ENCODE data around the gene SERPINB6. TPM values are rescaled to one million over a fixed set of nuclear protein-coding genes. Genes with fewer than 3 reads are reported as not detected.
"Not testable (repeated sequence)": the region's sequence is repeated elsewhere in the genome, so short reads cannot be mapped to it uniquely, and the experiment has no call there.

Gene SERPINB6
- total and polyA plus RNA-seq, 5 donors = 172 to 265 (median 201) TPM

DNA sequence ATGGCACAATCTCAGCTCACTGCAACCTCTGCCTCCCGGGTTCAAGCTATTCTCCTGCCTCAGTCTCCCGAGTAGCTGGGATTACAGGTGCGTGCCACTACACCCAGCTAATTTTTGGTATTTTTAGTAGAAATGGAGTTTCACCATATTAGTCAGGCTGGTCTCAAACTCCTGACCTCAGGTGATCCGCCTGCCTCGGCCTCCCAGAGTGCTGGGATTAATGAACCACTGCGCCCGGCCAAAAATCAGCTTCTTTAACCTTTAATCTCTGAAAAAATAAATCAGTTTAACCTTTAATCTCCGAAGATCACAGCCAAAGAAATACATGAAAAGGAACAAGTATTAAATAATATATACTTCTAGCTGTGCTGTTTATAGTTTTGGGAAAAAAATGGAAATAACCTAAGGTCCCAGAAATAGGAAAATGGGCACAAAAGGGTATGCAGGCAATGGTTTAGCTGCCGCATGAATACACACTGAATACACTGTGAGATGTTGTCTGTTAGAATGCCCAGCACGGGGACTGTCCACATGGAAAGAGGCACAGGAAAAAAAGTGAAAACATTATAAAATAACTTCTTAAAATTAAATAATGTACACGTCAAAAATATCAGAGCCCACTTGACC is 29.9 kb upstream of the SERPINB6 start:
- no peaks in the 10 kb centered on the region for H3K27me3 ChIP-seq (ENCODE audit: control insufficient read depth, insufficient read depth)
- ATAC-seq (no peak), DNase-seq (peak in 1 of 3 donors; percentile 13)
- H3K4me3 ChIP-seq (ENCODE audit: low read length) = no peak overlapping the region
- no peak overlapping the region for H3K27ac ChIP-seq (ENCODE audit: low read length)
- intact Hi-C loops (cut with DNase I) = no loop called here
- peaks cover 2% of the 10 kb centered on the region for H3K4me1 ChIP-seq (ENCODE audit: control insufficient read depth, insufficient read depth, low read length)
- H3K9me3 ChIP-seq (ENCODE audit: control insufficient read depth, low read length) = no peaks in the 10 kb centered on the region
- 91% methylated on average over 11 of the region's 11 CpGs for WGBS

DNA sequence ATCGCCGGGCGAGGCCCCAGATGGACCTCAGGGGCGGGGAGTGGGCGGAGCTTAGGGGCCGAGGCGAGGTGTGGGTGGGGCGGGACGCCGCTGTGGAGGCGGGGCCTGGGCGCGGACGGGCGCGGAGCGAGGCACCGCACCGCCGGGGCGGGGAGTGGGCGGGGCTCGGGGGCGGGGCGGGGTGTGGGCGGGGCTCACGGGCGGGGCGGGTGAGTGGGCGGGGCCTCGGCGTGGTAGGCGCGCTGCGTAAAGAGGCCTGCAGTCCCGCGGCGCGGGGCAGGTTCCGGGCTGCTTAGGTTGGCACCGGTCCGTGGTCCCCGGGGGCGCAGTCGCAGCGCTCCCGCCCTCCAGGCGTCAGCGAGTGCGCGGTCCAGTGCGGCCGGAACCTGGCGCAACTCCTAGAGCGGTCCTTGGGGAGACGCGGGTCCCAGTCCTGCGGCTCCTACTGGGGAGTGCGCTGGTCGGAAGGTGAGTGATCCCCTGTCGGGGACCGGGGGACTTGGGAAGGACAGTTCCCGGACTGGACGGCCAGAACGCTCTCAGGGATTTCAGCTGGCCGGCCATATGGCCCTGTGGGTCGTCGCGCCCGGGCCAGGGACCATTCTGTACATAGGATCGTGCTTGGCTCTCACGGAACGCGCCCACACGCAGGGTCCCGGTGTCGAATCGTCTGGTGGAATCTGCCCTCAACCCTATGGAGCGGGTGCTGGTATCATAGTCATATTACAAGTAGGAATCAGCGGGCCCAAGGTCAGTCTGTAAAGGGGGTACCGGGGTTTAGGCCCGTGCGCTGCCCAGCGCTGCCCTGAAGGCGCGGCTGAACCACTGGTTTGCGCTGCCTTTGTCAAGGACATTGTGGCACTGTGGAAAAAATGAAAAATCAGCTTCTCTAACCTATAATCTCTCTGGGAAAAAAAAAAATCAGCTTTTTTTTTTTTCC is 28.5 kb upstream of the SERPINB6 start, which contains the start of gene NQO2:
TSS of gene NQO2 (plus strand) at position 277 of the 940 bp plus-strand sequence. CDS start 6,659 bp downstream, outside the sequence.
- H3K4me3 ChIP-seq (ENCODE audit: low read length) = peak within 1 kb of the TSS; percentile 74
- no peaks in the 10 kb centered on the region for H3K9me3 ChIP-seq (ENCODE audit: control insufficient read depth, low read length)
- no peaks in the 10 kb centered on the region for H3K27me3 ChIP-seq (ENCODE audit: control insufficient read depth, insufficient read depth)
- 5% methylated on average over 87 of the region's 87 CpGs for WGBS
- peaks cover 2% of the 10 kb centered on the region for H3K4me1 ChIP-seq (ENCODE audit: control insufficient read depth, insufficient read depth, low read length)
- intact Hi-C loops (cut with DNase I) = loop anchor here (1.0 to 5.0 kb wide), 4 partner anchors 54 to 62 kb away; no protein-coding TSS in a partner anchor
- ATAC-seq (peak; percentile 94 to 96), DNase-seq (peak; percentile 95 to 98 (median 98))
- peak within 1 kb of the TSS; percentile 69 for H3K27ac ChIP-seq (ENCODE audit: low read length)

DNA sequence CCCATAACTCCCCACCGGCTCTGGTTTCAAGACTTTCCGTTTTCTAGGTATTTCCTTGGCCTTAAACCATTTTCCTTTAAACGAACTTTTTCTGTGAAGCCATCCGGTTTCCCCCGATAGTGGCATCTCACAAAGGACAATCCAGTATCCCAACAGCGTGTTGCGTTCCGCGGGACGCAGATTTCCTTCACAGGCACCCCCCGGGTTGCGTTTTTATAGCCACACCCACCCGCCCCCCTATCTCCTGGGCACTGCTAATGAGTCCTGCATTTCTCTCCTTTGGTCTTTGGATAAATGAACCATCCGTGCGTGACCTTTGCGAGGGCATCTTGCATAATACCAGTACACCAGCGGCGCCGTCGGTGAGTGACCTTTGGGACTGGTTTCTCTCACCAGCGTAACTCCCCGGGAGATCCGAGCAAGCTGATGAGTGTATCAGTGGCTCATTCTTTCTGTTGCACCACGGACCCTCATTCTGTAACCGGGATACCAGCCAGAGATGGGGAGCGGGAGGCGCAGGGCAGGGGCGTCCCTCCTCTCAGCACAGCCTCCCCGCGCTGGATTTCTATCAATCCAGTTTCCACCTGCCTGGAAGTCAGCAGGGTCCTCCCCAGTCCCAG is 27.7 kb upstream of the SERPINB6 start:
- H3K9me3 ChIP-seq (ENCODE audit: control insufficient read depth, low read length) = no peaks in the 10 kb centered on the region
- H3K27me3 ChIP-seq (ENCODE audit: control insufficient read depth, insufficient read depth) = no peaks in the 10 kb centered on the region
- H3K4me1 ChIP-seq (ENCODE audit: control insufficient read depth, insufficient read depth, low read length) = peaks cover 2% of the 10 kb centered on the region
- DNase-seq (peak in 1 of 3 donors; percentile 82), ATAC-seq (peak in 1 of 2 donors; percentile 63)
- H3K4me3 ChIP-seq (ENCODE audit: low read length) = peak overlapping the region; percentile 39
- 2% methylated on average over 30 of the region's 30 CpGs for WGBS
- intact Hi-C loops (cut with DNase I) = loop anchor here (1.0 to 5.0 kb wide), 4 partner anchors 55 to 63 kb away; no protein-coding TSS in a partner anchor
- peak overlapping the region; percentile 54 for H3K27ac ChIP-seq (ENCODE audit: low read length)

DNA sequence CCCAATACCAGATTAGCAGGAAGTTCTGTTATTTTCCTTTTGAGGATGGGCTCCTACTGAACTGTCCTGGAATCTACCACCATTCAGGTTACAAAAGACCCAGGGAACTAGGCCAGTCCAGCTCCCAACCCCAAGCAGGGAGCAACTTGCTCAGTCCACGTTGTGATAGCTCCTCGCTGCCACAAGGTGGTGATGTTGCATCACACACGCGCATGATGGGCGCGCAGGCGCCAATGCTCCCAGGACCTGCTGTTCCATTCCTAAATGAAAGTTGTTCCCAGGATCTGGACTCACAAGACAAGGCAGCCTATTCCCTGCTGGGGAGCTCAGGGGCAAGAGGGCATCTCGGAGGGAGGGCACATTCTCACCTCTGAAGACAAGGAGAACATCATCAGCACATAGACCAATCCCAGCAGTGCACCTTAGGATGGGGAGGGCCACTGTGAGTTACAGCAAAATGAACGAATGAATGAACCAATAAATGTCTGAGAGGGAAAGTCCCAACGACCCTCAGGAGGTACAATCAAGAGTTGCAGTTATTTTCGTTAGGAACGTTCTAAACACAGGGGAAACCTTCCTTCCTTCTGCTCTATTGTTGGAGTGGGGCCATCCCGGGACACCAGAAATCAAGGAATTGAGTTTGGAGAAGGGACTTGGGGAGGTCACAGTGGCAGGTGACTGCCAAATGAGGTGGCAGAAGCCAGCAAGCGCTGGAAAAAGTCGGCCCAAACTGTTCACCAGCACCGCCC is 27.1 kb upstream of the SERPINB6 start:
- H3K27me3 ChIP-seq (ENCODE audit: control insufficient read depth, insufficient read depth); H3K4me1 ChIP-seq (ENCODE audit: control insufficient read depth, insufficient read depth, low read length); H3K9me3 ChIP-seq (ENCODE audit: control insufficient read depth, low read length): not testable (repeated sequence)
- Histone ChIP-seq H3K27ac (ENCODE audit: low read length) (peak overlapping the region; percentile 54), H3K4me3 (ENCODE audit: low read length) (peak overlapping the region; percentile 39)
- peak in 1 of 3 donors; percentile 59 for DNase-seq
- ATAC-seq = peak; percentile 66 to 71
- 6% methylated on average over 11 of the region's 16 CpGs for WGBS
- intact Hi-C loops (cut with DNase I) = loop anchor here in 3 of 4 donors (2.0 to 5.0 kb wide), 3 partner anchors 56 to 64 kb away; no protein-coding TSS in a partner anchor

DNA sequence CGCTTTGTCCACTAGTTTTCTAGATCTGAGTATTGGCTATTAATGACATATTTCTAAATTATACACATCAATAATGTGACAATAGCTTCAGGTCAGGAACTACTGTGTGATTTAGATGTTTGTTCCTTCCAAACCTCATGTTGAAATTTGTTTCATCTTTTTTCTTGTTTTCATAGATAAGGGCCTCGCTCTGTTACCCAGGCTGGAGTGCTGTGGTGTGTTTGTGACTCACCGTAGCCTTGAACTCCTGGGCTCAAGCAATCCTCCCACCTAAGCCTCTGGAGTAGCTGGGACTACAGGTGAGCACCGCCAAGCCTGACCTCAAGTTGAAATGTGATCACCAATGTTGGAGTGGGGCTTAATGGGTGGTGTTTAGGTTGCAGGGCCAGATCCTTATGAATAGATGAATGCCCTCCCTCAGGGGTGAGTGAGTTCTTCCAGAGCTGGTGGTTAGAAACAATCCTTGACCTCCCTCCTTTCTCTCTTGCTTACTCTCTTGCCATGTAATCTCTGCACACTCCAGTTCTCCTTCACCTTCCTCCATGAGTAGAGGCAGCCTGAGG is 22.5 kb upstream of the SERPINB6 start:
- intact Hi-C loops (cut with DNase I) = no loop called here
- no peak for ATAC-seq
- WGBS = 98% methylated on average over 4 of the region's 4 CpGs

DNA sequence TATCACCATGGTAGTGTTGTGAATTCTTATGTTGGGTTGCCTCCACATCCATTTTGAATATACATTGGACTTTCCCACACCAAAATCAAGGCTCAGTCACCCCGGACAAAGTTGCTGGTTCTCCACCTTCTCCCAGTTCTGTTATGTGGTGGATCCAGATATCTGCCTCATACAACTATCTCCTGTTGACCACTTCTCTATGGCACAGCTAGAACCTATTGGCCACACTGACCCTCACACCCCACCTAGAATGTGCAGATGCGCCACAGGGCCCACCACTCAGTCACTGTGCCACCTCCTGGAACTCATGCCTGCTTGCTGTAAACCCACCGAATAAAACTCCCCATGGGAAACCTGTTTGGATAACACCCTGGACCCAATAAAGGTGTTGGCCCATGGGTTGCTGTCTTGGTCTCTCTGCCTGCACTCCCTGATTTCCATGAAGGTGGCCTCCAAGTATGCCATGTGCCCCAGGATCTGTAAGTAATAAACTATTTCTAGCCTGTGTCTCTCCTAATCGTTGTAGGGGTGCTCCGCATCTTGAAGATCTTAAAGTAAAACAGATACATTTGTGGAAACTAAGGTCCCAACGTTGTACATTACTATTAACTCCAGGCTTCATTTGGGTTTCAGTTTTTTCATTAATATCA is 21.1 kb upstream of the SERPINB6 start:
- H3K4me3 ChIP-seq (ENCODE audit: low read length) = no peak overlapping the region
- peak overlapping the region; percentile 3 for H3K27ac ChIP-seq (ENCODE audit: low read length)
- 95% methylated on average over 6 of the region's 6 CpGs for WGBS
- ATAC-seq (no peak), DNase-seq (no peak)
- H3K27me3 ChIP-seq (ENCODE audit: control insufficient read depth, insufficient read depth) = no peaks in the 10 kb centered on the region
- H3K4me1 ChIP-seq (ENCODE audit: control insufficient read depth, insufficient read depth, low read length) = no peaks in the 10 kb centered on the region
- intact Hi-C loops (cut with DNase I) = no loop called here
- H3K9me3 ChIP-seq (ENCODE audit: control insufficient read depth, low read length) = no peaks in the 10 kb centered on the region

More for the DNA sequence above, 22.5 kb upstream of the SERPINB6 start:
- peak in 1 of 3 donors; percentile 14 for DNase-seq
- Histone ChIP-seq H3K27me3 (ENCODE audit: control insufficient read depth, insufficient read depth) (no peaks in the 10 kb centered on the region), H3K4me1 (ENCODE audit: control insufficient read depth, insufficient read depth, low read length) (no peaks in the 10 kb centered on the region), H3K9me3 (ENCODE audit: control insufficient read depth, low read length) (no peaks in the 10 kb centered on the region), H3K4me3 (ENCODE audit: low read length) (no peak overlapping the region), H3K27ac (ENCODE audit: low read length) (no peak overlapping the region)

DNA sequence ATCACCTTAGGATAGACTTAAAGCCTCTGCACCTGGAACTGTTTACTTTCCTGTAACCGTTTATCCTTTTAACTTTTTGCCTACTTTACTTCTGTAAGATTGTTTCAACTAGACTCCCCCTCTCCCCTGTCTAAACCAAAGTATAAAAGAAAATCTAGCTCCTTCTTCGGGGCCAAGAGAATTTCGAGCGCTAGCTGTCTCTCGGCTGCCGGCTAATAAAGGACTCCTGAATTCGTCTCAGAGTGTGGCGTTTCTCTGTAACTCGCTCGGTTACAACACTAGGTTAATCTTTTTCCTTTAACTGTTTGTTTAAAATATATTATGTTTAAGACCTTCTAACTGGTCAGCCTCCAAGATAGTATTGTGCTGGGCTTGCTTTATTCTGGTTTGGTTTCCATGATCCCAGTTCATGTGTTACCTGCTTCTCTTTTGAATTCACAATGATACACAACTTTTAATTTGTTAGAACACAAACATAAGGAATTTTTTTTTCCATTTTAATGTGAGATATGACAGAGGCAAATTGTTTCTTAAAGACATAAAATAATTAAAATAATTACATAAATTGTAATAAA is 19.7 kb upstream of the SERPINB6 start:
- WGBS = 4% methylated on average over 10 of the region's 10 CpGs
- no peak for ATAC-seq
- Histone ChIP-seq H3K27me3 (ENCODE audit: control insufficient read depth, insufficient read depth) (no peaks in the 10 kb centered on the region), H3K9me3 (ENCODE audit: control insufficient read depth, low read length) (no peaks in the 10 kb centered on the region), H3K4me1 (ENCODE audit: control insufficient read depth, insufficient read depth, low read length) (peaks cover 2% of the 10 kb centered on the region), H3K27ac (ENCODE audit: low read length) (peak overlapping the region; percentile 100), H3K4me3 (ENCODE audit: low read length) (peak overlapping the region; percentile 85)
- intact Hi-C loops (cut with DNase I) = no loop called here
- no peak for DNase-seq

DNA sequence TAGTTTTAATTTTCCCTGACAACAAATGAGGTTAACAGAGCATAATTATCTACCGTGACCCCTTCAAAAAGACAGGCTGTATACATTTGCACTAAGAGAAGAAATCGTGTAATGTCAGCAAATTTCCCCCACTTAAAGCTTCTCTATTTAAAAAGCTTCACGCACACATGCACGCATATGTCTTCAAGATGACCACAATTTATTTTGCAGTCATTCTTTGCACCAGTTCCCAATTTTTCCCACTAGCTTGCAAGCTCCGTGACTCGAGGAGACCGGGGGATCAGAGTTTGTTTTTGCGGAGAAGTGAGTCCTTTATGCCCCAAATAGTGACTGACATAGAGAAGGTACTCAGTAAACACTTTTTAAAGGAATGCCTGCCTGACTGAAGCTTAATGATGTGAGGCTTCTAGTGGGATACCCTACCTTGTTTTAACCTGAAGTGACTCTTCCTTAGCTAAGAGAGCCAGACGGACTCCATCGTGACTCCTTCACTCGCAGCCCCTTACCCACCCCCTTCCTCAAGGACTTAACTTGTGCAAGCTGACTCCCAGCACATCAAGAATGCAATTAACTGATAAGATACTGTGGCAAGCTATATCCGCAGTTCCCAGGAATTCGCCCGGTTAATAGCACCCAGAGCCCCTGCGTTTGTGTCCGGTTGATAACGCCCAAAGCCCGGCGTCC is 19.0 kb upstream of the SERPINB6 start:
- H3K4me1 ChIP-seq (ENCODE audit: control insufficient read depth, insufficient read depth, low read length) = peaks cover 2% of the 10 kb centered on the region
- ATAC-seq (no peak), DNase-seq (peak in 2 of 3 donors; percentile 61 to 66)
- peak overlapping the region; percentile 85 for H3K4me3 ChIP-seq (ENCODE audit: low read length)
- WGBS = 2% methylated on average over 19 of the region's 19 CpGs
- intact Hi-C loops (cut with DNase I) = no loop called here
- H3K9me3 ChIP-seq (ENCODE audit: control insufficient read depth, low read length) = no peaks in the 10 kb centered on the region
- peak overlapping the region; percentile 100 for H3K27ac ChIP-seq (ENCODE audit: low read length)
- H3K27me3 ChIP-seq (ENCODE audit: control insufficient read depth, insufficient read depth) = no peaks in the 10 kb centered on the region

All from right cardiac atrium (tissue), 5 donors.